Effector CD4-positive, alpha-beta T cell (primary cell): ENCODE measurements around the gene PPEF1.
"Not testable (repeated sequence)": the region's sequence is repeated elsewhere in the genome, so short reads cannot be mapped to it uniquely, and the experiment has no call there.

Experiments
- DNase-seq: peaks from one replicate; pipeline ENCODE4 v3.0.0-alpha.2; 2020

Gene PPEF1

GRCh38 chrX:18799911-18800310 is 92.5 kb downstream of the PPEF1 start:
- no peak for DNase-seq

GRCh38 chrX:18809641-18810040 is 102.2 kb downstream of the PPEF1 start:
- no peak for DNase-seq

GRCh38 chrX:18810416-18810815 is 103.0 kb downstream of the PPEF1 start:
- DNase-seq: no peak

GRCh38 chrX:18825375-18825774 is 117.9 kb downstream of the PPEF1 start:
- DNase-seq: no peak

- DNase-seq: no peak
Measured at GRCh38 chrX:18828832-18829404, 121.5 kb downstream of the PPEF1 start.

- DNase-seq: no peak
Measured at GRCh38 chrX:18833071-18833731, 125.8 kb downstream of the PPEF1 start.

- DNase-seq: not testable (repeated sequence)
Measured at GRCh38 chrX:18847901-18848300, 140.5 kb downstream of the PPEF1 start.

GRCh38 chrX:18855919-18856644 is 148.6 kb downstream of the PPEF1 start:
- no peak for DNase-seq

GRCh38 chrX:18856645-18856997 is 149.2 kb downstream of the PPEF1 start:
- DNase-seq: no peak

- DNase-seq: no peak
Measured at GRCh38 chrX:18861511-18861910, 154.1 kb downstream of the PPEF1 start.

- no peak for DNase-seq
Measured at GRCh38 chrX:18864390-18864920, 157.0 kb downstream of the PPEF1 start.

- DNase-seq: no peak
Measured at GRCh38 chrX:18871161-18871890, 163.9 kb downstream of the PPEF1 start.

- DNase-seq: no peak
Measured at GRCh38 chrX:18871970-18872369, 164.5 kb downstream of the PPEF1 start.

GRCh38 chrX:18872621-18873020 is 165.2 kb downstream of the PPEF1 start:
- DNase-seq: no peak

- no peak for DNase-seq
Measured at GRCh38 chrX:18873189-18873791, 165.8 kb downstream of the PPEF1 start.

- no peak for DNase-seq
Measured at GRCh38 chrX:18873836-18874235, 166.4 kb downstream of the PPEF1 start.

GRCh38 chrX:18874560-18875255 is 167.3 kb downstream of the PPEF1 start:
- no peak for DNase-seq

GRCh38 chrX:18875256-18875878 is 167.9 kb downstream of the PPEF1 start:
- DNase-seq: no peak

- no peak for DNase-seq
Measured at GRCh38 chrX:18877469-18877868, 170.0 kb downstream of the PPEF1 start.
